DND-41 (cell line): ENCODE data around the gene RAB7B.

ENCODE experiments used
- EZH2 ChIP-seq: IDR thresholded peaks from 3 replicates; pipeline ENCODE4 v1.6.1; 2012; ENCODE audit warnings: borderline replicate concordance, low read depth, mild to moderate bottlenecking, moderate library complexity, low read length, inconsistent platforms; ENCODE audit not compliant: severe bottlenecking
- TF ChIP-seq, protein P1 (sequence below): IDR thresholded peaks from 2 replicates; pipeline ENCODE4 v1.5.1; 2012; ENCODE audit warnings: borderline replicate concordance, low read length, moderate library complexity, mild to moderate bottlenecking; ENCODE audit not compliant: poor library complexity, severe bottlenecking; ENCODE audit errors: extremely low read depth

DNA sequence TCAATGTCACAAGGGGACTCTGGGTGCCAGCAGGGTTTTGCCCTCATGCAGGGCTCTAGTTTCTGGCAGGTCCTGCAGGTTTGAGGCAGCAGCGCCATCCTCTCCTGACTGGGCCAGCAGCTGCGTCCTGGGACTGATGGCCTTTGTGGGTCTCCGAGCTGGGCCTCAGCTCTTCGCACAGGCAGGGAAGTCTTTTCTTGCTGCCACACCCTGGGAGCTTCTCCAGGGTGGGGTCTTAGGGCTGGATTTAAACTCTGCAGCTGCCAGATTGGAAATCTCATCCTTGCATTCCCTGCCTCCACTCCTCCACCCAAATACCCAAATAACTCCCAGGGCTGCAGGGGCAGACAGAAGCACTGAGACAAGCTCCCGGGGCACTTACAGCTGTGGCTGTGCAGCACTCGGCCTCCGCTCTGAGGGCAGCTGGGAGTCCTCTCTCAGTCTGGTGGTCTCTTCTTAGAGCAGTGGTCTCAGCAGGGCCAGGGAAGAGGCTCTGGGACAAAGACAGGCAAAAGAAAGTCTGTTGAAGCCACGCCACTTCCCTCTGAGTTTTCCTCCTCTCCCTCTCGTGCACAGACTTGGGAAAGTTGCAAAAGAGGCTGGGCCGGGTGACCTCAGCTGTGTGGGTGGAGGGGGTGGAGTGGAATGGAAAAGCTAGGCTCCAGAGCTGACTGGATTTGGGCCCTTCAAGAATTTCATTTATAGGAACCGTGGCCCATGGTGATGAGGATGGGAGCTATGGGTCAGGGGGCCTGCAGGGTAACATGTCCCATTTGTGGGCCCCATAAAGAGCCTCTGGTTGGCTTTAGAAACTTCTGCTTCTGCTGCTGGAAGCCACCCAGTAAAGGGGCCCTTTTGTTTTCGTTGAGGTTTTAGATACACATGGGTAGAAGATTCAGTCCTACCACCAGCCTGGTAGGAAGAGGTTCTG lies at the start of gene RAB7B:
- TF ChIP-seq, protein P1, sequence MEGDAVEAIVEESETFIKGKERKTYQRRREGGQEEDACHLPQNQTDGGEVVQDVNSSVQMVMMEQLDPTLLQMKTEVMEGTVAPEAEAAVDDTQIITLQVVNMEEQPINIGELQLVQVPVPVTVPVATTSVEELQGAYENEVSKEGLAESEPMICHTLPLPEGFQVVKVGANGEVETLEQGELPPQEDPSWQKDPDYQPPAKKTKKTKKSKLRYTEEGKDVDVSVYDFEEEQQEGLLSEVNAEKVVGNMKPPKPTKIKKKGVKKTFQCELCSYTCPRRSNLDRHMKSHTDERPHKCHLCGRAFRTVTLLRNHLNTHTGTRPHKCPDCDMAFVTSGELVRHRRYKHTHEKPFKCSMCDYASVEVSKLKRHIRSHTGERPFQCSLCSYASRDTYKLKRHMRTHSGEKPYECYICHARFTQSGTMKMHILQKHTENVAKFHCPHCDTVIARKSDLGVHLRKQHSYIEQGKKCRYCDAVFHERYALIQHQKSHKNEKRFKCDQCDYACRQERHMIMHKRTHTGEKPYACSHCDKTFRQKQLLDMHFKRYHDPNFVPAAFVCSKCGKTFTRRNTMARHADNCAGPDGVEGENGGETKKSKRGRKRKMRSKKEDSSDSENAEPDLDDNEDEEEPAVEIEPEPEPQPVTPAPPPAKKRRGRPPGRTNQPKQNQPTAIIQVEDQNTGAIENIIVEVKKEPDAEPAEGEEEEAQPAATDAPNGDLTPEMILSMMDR = no peak
- no peak for TF ChIP-seq EZH2
